Measurements from ENCODE around the gene LRRC40. TPM values are rescaled to one million over a fixed set of nuclear protein-coding genes. Genes with fewer than 3 reads are reported as not detected.
"Not testable (repeated sequence)": the region's sequence is repeated elsewhere in the genome, so short reads cannot be mapped to it uniquely, and the experiment has no call there.

Gene LRRC40
- total and polyA plus RNA-seq, 4 donors, result 21.5 to 58.6 (median 39.5) TPM

- peaks cover 5% of the 10 kb centered on the region for H3K36me3 ChIP-seq (ENCODE audit: control insufficient read depth, insufficient read depth, low read length)
- 0% methylated on average over 11 of the region's 11 CpGs for WGBS (ENCODE audit: insufficient coverage)
- H3K4me3 ChIP-seq (ENCODE audit: low read depth, low read length), result peak overlapping the region; percentile 94
- no peak for DNase-seq (ENCODE audit: low read depth in 4 of 6, low spot score in 6 of 6)
- no peaks in the 10 kb centered on the region for H3K27me3 ChIP-seq (ENCODE audit: control insufficient read depth, insufficient read depth, low read length)
- H3K9me3 ChIP-seq (ENCODE audit: control insufficient read depth, insufficient read depth, low read length), result no peaks in the 10 kb centered on the region
- peak overlapping the region; percentile 96 for H3K27ac ChIP-seq (ENCODE audit: low read depth, low read length)
- peaks cover 6% of the 10 kb centered on the region for H3K4me1 ChIP-seq (ENCODE audit: control insufficient read depth, insufficient read depth, low read length)
These were observed 327 bp downstream of the LRRC40 start for GRCh38 chr1:70205071-70205433.

GRCh38 chr1:70204600-70204999 lies 779 bp downstream of the LRRC40 start:
- H3K4me3 ChIP-seq (ENCODE audit: low read depth, low read length), result peak overlapping the region; percentile 94
- H3K36me3 ChIP-seq (ENCODE audit: control insufficient read depth, insufficient read depth, low read length), result peaks cover 5% of the 10 kb centered on the region
- peak in 1 of 6 donors; percentile 29 for DNase-seq (ENCODE audit: low read depth in 4 of 6, low spot score in 6 of 6)
- peak overlapping the region; percentile 96 for H3K27ac ChIP-seq (ENCODE audit: low read depth, low read length)
- no peaks in the 10 kb centered on the region for H3K9me3 ChIP-seq (ENCODE audit: control insufficient read depth, insufficient read depth, low read length)
- no peaks in the 10 kb centered on the region for H3K27me3 ChIP-seq (ENCODE audit: control insufficient read depth, insufficient read depth, low read length)
- peaks cover 6% of the 10 kb centered on the region for H3K4me1 ChIP-seq (ENCODE audit: control insufficient read depth, insufficient read depth, low read length)
- WGBS (ENCODE audit: insufficient coverage), result 0% methylated on average over 4 of the region's 4 CpGs

- WGBS (ENCODE audit: insufficient coverage), result no CpG with 5 or more reads among the region's 1 CpG
- DNase-seq (ENCODE audit: low read depth in 4 of 6, low spot score in 6 of 6), result no peak
- Histone ChIP-seq H3K4me3 (ENCODE audit: low read depth, low read length) (peak overlapping the region; percentile 94), H3K27ac (ENCODE audit: low read depth, low read length) (no peak overlapping the region), H3K36me3 (ENCODE audit: control insufficient read depth, insufficient read depth, low read length) (peaks cover 5% of the 10 kb centered on the region), H3K27me3 (ENCODE audit: control insufficient read depth, insufficient read depth, low read length) (no peaks in the 10 kb centered on the region), H3K9me3 (ENCODE audit: control insufficient read depth, insufficient read depth, low read length) (no peaks in the 10 kb centered on the region), H3K4me1 (ENCODE audit: control insufficient read depth, insufficient read depth, low read length) (peaks cover 6% of the 10 kb centered on the region)
These were observed 1.2 kb downstream of the LRRC40 start for GRCh38 chr1:70204139-70204538.

- no peak overlapping the region for H3K4me3 ChIP-seq (ENCODE audit: low read depth, low read length)
- no peaks in the 10 kb centered on the region for H3K27me3 ChIP-seq (ENCODE audit: control insufficient read depth, insufficient read depth, low read length)
- no peak for DNase-seq (ENCODE audit: low read depth in 4 of 6, low spot score in 6 of 6)
- no peaks in the 10 kb centered on the region for H3K9me3 ChIP-seq (ENCODE audit: control insufficient read depth, insufficient read depth, low read length)
- WGBS (ENCODE audit: insufficient coverage), result 70% methylated on average over 1 of the region's 2 CpGs
- peaks cover 6% of the 10 kb centered on the region for H3K4me1 ChIP-seq (ENCODE audit: control insufficient read depth, insufficient read depth, low read length)
- H3K36me3 ChIP-seq (ENCODE audit: control insufficient read depth, insufficient read depth, low read length), result peaks cover 2% of the 10 kb centered on the region
- no peak overlapping the region for H3K27ac ChIP-seq (ENCODE audit: low read depth, low read length)
These were observed 3.1 kb downstream of the LRRC40 start for GRCh38 chr1:70202173-70202758.

- Histone ChIP-seq H3K4me3 (ENCODE audit: low read depth, low read length) (no peak overlapping the region), H3K36me3 (ENCODE audit: control insufficient read depth, insufficient read depth, low read length) (no peaks in the 10 kb centered on the region), H3K27ac (ENCODE audit: low read depth, low read length) (no peak overlapping the region), H3K4me1 (ENCODE audit: control insufficient read depth, insufficient read depth, low read length) (no peaks in the 10 kb centered on the region), H3K9me3 (ENCODE audit: control insufficient read depth, insufficient read depth, low read length) (no peaks in the 10 kb centered on the region), H3K27me3 (ENCODE audit: control insufficient read depth, insufficient read depth, low read length) (no peaks in the 10 kb centered on the region)
- DNase-seq (ENCODE audit: low read depth in 4 of 6, low spot score in 6 of 6), result no peak
- WGBS (ENCODE audit: insufficient coverage), result 100% methylated on average over 1 of the region's 4 CpGs
These were observed 5.3 kb downstream of the LRRC40 start for GRCh38 chr1:70200065-70200464.

GRCh38 chr1:70196333-70196732 lies 9.0 kb downstream of the LRRC40 start:
- no peak overlapping the region for H3K4me3 ChIP-seq (ENCODE audit: low read depth, low read length)
- no peak for DNase-seq (ENCODE audit: low read depth in 4 of 6, low spot score in 6 of 6)
- H3K9me3 ChIP-seq (ENCODE audit: control insufficient read depth, insufficient read depth, low read length), result no peaks in the 10 kb centered on the region
- WGBS (ENCODE audit: insufficient coverage), result no CpG with 5 or more reads among the region's 3 CpGs
- no peaks in the 10 kb centered on the region for H3K27me3 ChIP-seq (ENCODE audit: control insufficient read depth, insufficient read depth, low read length)
- no peaks in the 10 kb centered on the region for H3K36me3 ChIP-seq (ENCODE audit: control insufficient read depth, insufficient read depth, low read length)
- H3K4me1 ChIP-seq (ENCODE audit: control insufficient read depth, insufficient read depth, low read length), result no peaks in the 10 kb centered on the region
- H3K27ac ChIP-seq (ENCODE audit: low read depth, low read length), result no peak overlapping the region

GRCh38 chr1:70195342-70195741 lies 10.0 kb downstream of the LRRC40 start:
- Histone ChIP-seq H3K4me1 (ENCODE audit: control insufficient read depth, insufficient read depth, low read length) (no peaks in the 10 kb centered on the region), H3K27ac (ENCODE audit: low read depth, low read length) (no peak overlapping the region), H3K27me3 (ENCODE audit: control insufficient read depth, insufficient read depth, low read length) (no peaks in the 10 kb centered on the region), H3K4me3 (ENCODE audit: low read depth, low read length) (no peak overlapping the region), H3K36me3 (ENCODE audit: control insufficient read depth, insufficient read depth, low read length) (no peaks in the 10 kb centered on the region), H3K9me3 (ENCODE audit: control insufficient read depth, insufficient read depth, low read length) (no peaks in the 10 kb centered on the region)
- whole genome bisulfite sequencing (ENCODE audit: insufficient coverage), result 100% methylated on average over 1 of the region's 4 CpGs
- DNase-seq (ENCODE audit: low read depth in 4 of 6, low spot score in 6 of 6), result peak in 1 of 6 donors; percentile 2

- Histone ChIP-seq H3K36me3 (ENCODE audit: control insufficient read depth, insufficient read depth, low read length) (no peaks in the 10 kb centered on the region), H3K27me3 (ENCODE audit: control insufficient read depth, insufficient read depth, low read length) (no peaks in the 10 kb centered on the region), H3K4me1 (ENCODE audit: control insufficient read depth, insufficient read depth, low read length) (no peaks in the 10 kb centered on the region), H3K27ac (ENCODE audit: low read depth, low read length) (no peak overlapping the region), H3K9me3 (ENCODE audit: control insufficient read depth, insufficient read depth, low read length) (no peaks in the 10 kb centered on the region), H3K4me3 (ENCODE audit: low read depth, low read length) (no peak overlapping the region)
- DNase-seq (ENCODE audit: low read depth in 4 of 6, low spot score in 6 of 6), result no peak
These were observed 10.8 kb downstream of the LRRC40 start for GRCh38 chr1:70194601-70195000.

- not testable (repeated sequence) for H3K36me3 ChIP-seq (ENCODE audit: control insufficient read depth, insufficient read depth, low read length); H3K9me3 ChIP-seq (ENCODE audit: control insufficient read depth, insufficient read depth, low read length); H3K4me1 ChIP-seq (ENCODE audit: control insufficient read depth, insufficient read depth, low read length); DNase-seq (ENCODE audit: low read depth in 4 of 6, low spot score in 6 of 6); H3K27ac ChIP-seq (ENCODE audit: low read depth, low read length); H3K27me3 ChIP-seq (ENCODE audit: control insufficient read depth, insufficient read depth, low read length); H3K4me3 ChIP-seq (ENCODE audit: low read depth, low read length)
These were observed 12.9 kb downstream of the LRRC40 start for GRCh38 chr1:70192446-70192845.

- Histone ChIP-seq H3K4me1 (ENCODE audit: control insufficient read depth, insufficient read depth, low read length) (no peaks in the 10 kb centered on the region), H3K9me3 (ENCODE audit: control insufficient read depth, insufficient read depth, low read length) (no peaks in the 10 kb centered on the region), H3K27me3 (ENCODE audit: control insufficient read depth, insufficient read depth, low read length) (no peaks in the 10 kb centered on the region), H3K27ac (ENCODE audit: low read depth, low read length) (no peak overlapping the region), H3K36me3 (ENCODE audit: control insufficient read depth, insufficient read depth, low read length) (peaks cover 3% of the 10 kb centered on the region), H3K4me3 (ENCODE audit: low read depth, low read length) (no peak overlapping the region)
- no peak for DNase-seq (ENCODE audit: low read depth in 4 of 6, low spot score in 6 of 6)
These were observed 15.2 kb downstream of the LRRC40 start for GRCh38 chr1:70190180-70190579.
